Measurements from ENCODE around the gene SHLD2.

The SHLD2 gene, protein sequence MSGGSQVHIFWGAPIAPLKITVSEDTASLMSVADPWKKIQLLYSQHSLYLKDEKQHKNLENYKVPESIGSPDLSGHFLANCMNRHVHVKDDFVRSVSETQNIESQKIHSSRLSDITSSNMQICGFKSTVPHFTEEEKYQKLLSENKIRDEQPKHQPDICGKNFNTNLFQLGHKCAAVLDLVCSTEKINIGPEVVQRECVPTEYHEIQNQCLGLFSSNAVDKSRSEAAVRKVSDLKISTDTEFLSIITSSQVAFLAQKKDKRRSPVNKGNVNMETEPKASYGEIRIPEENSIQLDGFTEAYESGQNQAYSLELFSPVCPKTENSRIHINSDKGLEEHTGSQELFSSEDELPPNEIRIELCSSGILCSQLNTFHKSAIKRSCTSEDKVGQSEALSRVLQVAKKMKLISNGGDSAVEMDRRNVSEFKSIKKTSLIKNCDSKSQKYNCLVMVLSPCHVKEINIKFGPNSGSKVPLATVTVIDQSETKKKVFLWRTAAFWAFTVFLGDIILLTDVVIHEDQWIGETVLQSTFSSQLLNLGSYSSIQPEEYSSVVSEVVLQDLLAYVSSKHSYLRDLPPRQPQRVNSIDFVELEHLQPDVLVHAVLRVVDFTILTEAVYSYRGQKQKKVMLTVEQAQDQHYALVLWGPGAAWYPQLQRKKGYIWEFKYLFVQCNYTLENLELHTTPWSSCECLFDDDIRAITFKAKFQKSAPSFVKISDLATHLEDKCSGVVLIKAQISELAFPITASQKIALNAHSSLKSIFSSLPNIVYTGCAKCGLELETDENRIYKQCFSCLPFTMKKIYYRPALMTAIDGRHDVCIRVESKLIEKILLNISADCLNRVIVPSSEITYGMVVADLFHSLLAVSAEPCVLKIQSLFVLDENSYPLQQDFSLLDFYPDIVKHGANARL

GRCh38 chr10:87094373-87095235, at the start of gene SHLD2, which contains the start of gene GLUD1:
TSS of gene SHLD2 (plus strand) at chr10:87095206. CDS start at chr10:87151355, 56,149 bp downstream.
TSS of gene GLUD1 (minus strand) at chr10:87094843. CDS start at chr10:87094769, 74 bp downstream.
- TF ChIP-seq GATA3 (IDR thresholded peaks at IDR 0.05; ENCODE audit: low read depth, low read length) (no peak), GATA2 (IDR thresholded peaks at IDR 0.05; ENCODE audit: low read depth, low read length) (no peak)

DNA sequence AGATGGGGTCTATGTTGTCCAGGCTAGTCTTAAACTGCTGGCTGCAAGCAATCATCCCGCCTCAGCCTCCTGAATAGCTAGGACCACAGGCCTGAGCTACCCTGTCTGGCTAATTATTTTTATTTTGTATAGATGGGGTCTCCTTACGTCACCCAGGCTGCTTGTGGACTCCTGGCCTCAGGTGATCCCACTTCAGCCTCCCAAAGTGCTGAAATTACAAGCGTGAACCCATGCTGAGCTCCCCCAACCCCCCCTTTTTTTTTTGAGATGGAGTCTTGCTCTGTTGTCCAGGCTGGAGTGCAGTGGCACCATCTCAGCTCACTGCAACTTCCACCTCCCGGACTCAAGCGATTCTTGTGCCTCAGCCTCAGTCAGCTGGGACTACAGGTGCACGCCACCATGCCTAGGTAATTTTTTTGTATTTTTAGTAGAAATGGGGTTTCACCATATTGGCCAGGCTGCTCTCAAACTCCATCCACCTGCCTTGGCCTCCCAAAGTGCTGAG, 49.5 kb upstream of the SHLD2 start:
- no peak for TF ChIP-seq GATA2 (IDR thresholded peaks at IDR 0.05; ENCODE audit: low read depth, low read length)
- no peak for TF ChIP-seq GATA3 (IDR thresholded peaks at IDR 0.05; ENCODE audit: low read depth, low read length)

DNA sequence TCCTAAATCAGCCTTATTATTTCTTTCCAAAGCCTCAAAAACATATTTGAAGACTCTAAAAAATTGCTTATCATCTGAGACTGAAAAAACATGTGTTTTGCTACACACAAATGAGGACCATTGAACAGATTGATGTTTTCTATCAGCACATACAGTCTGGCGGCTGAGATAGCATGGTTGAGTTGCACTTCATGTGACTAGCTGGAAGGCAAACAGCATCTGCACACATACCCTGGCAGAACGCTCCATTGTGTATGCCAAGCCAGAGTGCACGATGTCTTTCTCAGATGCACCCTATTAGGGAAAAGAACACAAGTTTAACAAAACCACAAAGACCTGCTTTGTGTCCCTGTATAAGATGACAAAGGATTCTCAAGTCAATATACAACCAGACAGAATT, 41.9 kb upstream of the SHLD2 start:
- TF ChIP-seq GATA3 (IDR thresholded peaks at IDR 0.05; ENCODE audit: low read depth, low read length) (no peak), GATA2 (IDR thresholded peaks at IDR 0.05; ENCODE audit: low read depth, low read length) (no peak; the same call in 1 of the 2 replicates)

DNA sequence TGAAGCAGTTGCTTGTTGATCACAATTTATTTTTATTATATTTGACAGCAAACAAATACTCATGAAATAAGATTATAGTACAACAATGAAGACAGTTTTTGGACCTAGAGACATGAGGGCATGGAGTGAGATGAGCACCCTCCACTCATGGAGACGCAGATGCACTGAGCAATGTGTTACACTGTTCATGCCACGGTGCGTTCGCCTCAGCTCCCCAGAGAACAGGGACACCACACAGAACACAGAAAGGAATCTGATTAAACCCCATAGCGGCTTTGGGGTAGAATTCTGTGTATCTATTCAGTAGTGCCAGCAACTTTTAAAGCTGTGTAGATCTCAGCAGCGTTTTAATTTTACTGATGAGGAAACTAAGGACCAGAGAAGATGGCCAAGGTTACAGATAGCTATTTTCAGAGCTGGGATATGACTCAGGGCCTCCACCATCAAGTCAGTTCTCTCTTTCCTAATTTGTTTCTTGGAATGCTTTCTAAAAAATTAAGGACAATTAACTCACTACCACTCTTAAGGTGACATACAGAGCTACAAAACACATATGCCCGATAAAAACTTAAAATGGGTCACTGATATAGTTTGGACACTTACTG, 41.3 kb upstream of the SHLD2 start:
- no peak for TF ChIP-seq GATA2 (IDR thresholded peaks at IDR 0.05; ENCODE audit: low read depth, low read length)
- no peak for TF ChIP-seq GATA3 (IDR thresholded peaks at IDR 0.05; ENCODE audit: low read depth, low read length)

GRCh38 chr10:87054373-87055295, 40.4 kb upstream of the SHLD2 start:
- TF ChIP-seq GATA2 (IDR thresholded peaks at IDR 0.05; ENCODE audit: low read depth, low read length) (no peak), GATA3 (IDR thresholded peaks at IDR 0.05; ENCODE audit: low read depth, low read length) (no peak)

GRCh38 chr10:87058171-87058570, 36.8 kb upstream of the SHLD2 start:
- TF ChIP-seq GATA3 (IDR thresholded peaks at IDR 0.05; ENCODE audit: low read depth, low read length) (no peak), GATA2 (IDR thresholded peaks at IDR 0.05; ENCODE audit: low read depth, low read length) (no peak)

DNA sequence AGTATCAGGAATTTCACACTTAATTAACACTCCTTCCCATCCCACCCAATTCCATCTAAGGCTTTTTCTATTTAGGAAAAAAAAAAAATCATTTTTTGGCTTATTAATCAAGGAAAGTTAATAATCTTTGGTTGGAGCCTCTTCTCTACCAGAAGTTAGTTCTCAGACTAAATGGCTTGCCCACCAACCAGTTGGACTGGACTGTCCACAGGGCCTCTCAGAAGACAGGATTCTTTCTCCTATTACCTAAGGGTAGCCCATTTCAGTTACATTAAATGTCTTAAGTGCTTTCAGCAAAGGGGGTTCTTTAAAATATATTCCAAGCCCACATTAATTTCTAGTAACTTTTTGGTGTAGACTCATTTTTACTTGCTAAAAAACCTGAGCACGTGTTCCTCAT, 35.6 kb upstream of the SHLD2 start:
- TF ChIP-seq GATA2 (IDR thresholded peaks at IDR 0.05; ENCODE audit: low read depth, low read length) (no peak), GATA3 (IDR thresholded peaks at IDR 0.05; ENCODE audit: low read depth, low read length) (no peak)

- TF ChIP-seq GATA3 (IDR thresholded peaks at IDR 0.05; ENCODE audit: low read depth, low read length) (no peak), GATA2 (IDR thresholded peaks at IDR 0.05; ENCODE audit: low read depth, low read length) (no peak)
These were observed 34.6 kb upstream of the SHLD2 start for GRCh38 chr10:87060280-87060928.

- TF ChIP-seq GATA3 (IDR thresholded peaks at IDR 0.05; ENCODE audit: low read depth, low read length) (no peak), GATA2 (IDR thresholded peaks at IDR 0.05; ENCODE audit: low read depth, low read length) (no peak)
These were observed 30.4 kb upstream of the SHLD2 start for GRCh38 chr10:87064651-87065050.

- TF ChIP-seq GATA2 (IDR thresholded peaks at IDR 0.05; ENCODE audit: low read depth, low read length) (no peak), GATA3 (IDR thresholded peaks at IDR 0.05; ENCODE audit: low read depth, low read length) (no peak)
These were observed 28.8 kb upstream of the SHLD2 start for GRCh38 chr10:87066178-87066577.

GRCh38 chr10:87066865-87067264, 28.1 kb upstream of the SHLD2 start:
- TF ChIP-seq GATA2 (IDR thresholded peaks at IDR 0.05; ENCODE audit: low read depth, low read length): no peak
- TF ChIP-seq GATA3 (IDR thresholded peaks at IDR 0.05; ENCODE audit: low read depth, low read length): no peak

DNA sequence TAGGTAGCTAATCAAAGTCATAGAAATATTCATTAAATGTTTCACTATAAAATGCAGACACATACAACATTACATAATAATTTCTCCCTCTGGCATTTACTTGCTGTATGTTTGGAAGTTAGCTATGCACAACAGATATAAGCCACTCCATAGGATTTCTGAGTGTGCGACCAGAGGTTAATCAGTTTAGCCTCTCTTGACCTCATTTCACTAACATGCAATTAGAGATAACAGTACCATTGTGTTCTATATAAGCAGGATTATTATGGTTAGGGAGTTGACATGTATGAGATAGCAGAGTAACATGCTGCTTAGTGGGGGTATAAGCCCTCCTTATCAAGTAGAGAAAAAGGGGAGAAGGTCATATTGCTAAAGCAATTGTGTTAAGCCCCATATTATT, 26.7 kb upstream of the SHLD2 start:
- no peak for TF ChIP-seq GATA3 (IDR thresholded peaks at IDR 0.05; ENCODE audit: low read depth, low read length)
- TF ChIP-seq GATA2 (IDR thresholded peaks at IDR 0.05; ENCODE audit: low read depth, low read length): no peak

Data from SH-SY5Y (cell line).